MM.1S (cell line): ENCODE results near the gene NELFB.

Source experiments
- DNase-seq: peaks from one replicate; pipeline ENCODE4 v3.0.0-alpha.2; 2015
- H2AFZ ChIP-seq: fragments of 300-600 bp; sonication (generic); 2 replicates; pipeline ENCODE4 v1.6.0; 2016; ENCODE audit warnings: antibody characterized with exemption, low read length
- H3F3A ChIP-seq: fragments of 300-600 bp; sonication (generic); 2 replicates; pipeline ENCODE4 v1.6.1; 2016; ENCODE audit warnings: mild to moderate bottlenecking, antibody characterized with exemption, low read length, moderate library complexity, mixed read lengths; ENCODE audit not compliant: insufficient read depth
- H3K27ac ChIP-seq: fragments of 300-600 bp; sonication (generic); 2 replicates; pipeline ENCODE4 v1.5.1; 2016; ENCODE audit warnings: mild to moderate bottlenecking, low read length
- H3K27me3 ChIP-seq: fragments of 300-600 bp; sonication (generic); replicated peaks from 2 replicates; pipeline ENCODE4 v1.6.0; 2016; ENCODE audit warnings: low read length; ENCODE audit not compliant: insufficient read depth
- H3K36me3 ChIP-seq: fragments of 300-600 bp; sonication (generic); replicated peaks from 2 replicates; pipeline ENCODE4 v1.6.1; 2016; ENCODE audit warnings: mild to moderate bottlenecking, low read length, mixed read lengths; ENCODE audit not compliant: insufficient read depth
- H3K4me1 ChIP-seq: fragments of 300-600 bp; sonication (generic); 2 replicates; pipeline ENCODE4 v1.6.1; 2016; ENCODE audit warnings: low read length, mixed read lengths
- H3K4me2 ChIP-seq: fragments of 300-600 bp; sonication (generic); 2 replicates; pipeline ENCODE4 v1.6.0; 2016; ENCODE audit warnings: low read depth, low read length
- H3K4me3 ChIP-seq: fragments of 300-600 bp; sonication (generic); 2 replicates; pipeline ENCODE4 v1.5.1; 2016; ENCODE audit warnings: low read length, mixed read lengths
- H3K79me2 ChIP-seq: fragments of 300-600 bp; sonication (generic); 2 replicates; pipeline ENCODE4 v1.6.1; 2016; ENCODE audit warnings: mixed run types, low read length, mixed read lengths
- H3K9ac ChIP-seq: fragments of 300-600 bp; sonication (generic); 2 replicates; pipeline ENCODE4 v1.6.1; 2016; ENCODE audit warnings: low read length, mixed read lengths
- H3K9me2 ChIP-seq: fragments of 300-600 bp; sonication (generic); replicated peaks from 2 replicates; pipeline ENCODE4 v1.6.1; 2016; ENCODE audit warnings: mild to moderate bottlenecking, low read length, mixed read lengths; ENCODE audit not compliant: insufficient read depth
- H3K9me3 ChIP-seq: fragments of 300-600 bp; sonication (generic); replicated peaks from 2 replicates; pipeline ENCODE4 v1.6.1; 2016; ENCODE audit warnings: mild to moderate bottlenecking, low read length, mixed read lengths; ENCODE audit not compliant: insufficient read depth
- H4K20me1 ChIP-seq: fragments of 300-600 bp; sonication (generic); 2 replicates; pipeline ENCODE4 v1.6.1; 2016; ENCODE audit warnings: mild to moderate bottlenecking, low read length, moderate library complexity, mixed read lengths; ENCODE audit not compliant: insufficient read depth
- EZH2 ChIP-seq: fragments of 300-600 bp; sonication (generic); optimal IDR thresholded peaks from 2 replicates; pipeline ENCODE3; 2017; ENCODE audit warnings: low read depth, mild to moderate bottlenecking, antibody characterized with exemption, low read length, mixed read lengths
- EZH2phosphoT487 ChIP-seq: fragments of 300-600 bp; sonication (generic); IDR thresholded peaks from 2 replicates; pipeline ENCODE4 v1.6.1; 2018; ENCODE audit warnings: antibody characterized with exemption, low read length
- TF ChIP-seq, protein P1 (sequence below): fragments of 300-600 bp; sonication (generic); IDR thresholded peaks from 2 replicates; pipeline ENCODE4 v1.5.1; 2016; ENCODE audit warnings: antibody characterized with exemption, low read length, mixed read lengths

NELFB gene

DNA sequence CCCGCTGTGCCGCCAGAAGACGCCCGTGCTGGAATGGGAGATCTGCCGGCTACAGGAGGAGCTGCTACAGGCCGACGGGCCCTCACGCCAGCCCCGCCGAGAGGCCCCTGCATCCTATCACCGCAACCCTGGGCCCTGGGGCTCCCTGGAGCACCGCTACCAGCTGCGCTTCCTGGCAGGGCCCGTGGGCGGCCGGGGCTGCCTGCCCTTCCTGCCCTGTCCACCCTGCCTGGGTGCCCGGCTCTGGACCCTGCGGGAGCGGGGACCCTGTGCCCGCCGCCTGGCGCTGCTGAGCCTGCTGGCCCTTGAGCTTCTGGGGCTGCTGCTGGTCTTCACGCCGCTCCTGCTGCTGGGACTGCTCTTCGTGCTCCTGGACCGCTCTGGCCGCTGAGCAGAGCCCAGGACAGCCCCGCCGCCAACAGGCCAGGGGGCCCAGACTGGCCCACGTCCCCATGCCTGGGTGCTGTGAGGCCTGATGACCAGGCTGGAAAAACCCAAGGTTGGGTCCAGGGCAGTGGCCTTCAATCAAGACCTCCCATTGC, 36.8 kb upstream of the NELFB start:
- TF ChIP-seq EZH2 (no peak), EZH2phosphoT487 (no peak)
- TF ChIP-seq, protein P1, sequence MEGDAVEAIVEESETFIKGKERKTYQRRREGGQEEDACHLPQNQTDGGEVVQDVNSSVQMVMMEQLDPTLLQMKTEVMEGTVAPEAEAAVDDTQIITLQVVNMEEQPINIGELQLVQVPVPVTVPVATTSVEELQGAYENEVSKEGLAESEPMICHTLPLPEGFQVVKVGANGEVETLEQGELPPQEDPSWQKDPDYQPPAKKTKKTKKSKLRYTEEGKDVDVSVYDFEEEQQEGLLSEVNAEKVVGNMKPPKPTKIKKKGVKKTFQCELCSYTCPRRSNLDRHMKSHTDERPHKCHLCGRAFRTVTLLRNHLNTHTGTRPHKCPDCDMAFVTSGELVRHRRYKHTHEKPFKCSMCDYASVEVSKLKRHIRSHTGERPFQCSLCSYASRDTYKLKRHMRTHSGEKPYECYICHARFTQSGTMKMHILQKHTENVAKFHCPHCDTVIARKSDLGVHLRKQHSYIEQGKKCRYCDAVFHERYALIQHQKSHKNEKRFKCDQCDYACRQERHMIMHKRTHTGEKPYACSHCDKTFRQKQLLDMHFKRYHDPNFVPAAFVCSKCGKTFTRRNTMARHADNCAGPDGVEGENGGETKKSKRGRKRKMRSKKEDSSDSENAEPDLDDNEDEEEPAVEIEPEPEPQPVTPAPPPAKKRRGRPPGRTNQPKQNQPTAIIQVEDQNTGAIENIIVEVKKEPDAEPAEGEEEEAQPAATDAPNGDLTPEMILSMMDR, result no peak
- H3K27me3 ChIP-seq, result no peaks in the 10 kb centered on the region
- H2AFZ ChIP-seq, result no peak overlapping the region
- no peak overlapping the region for H3K27ac ChIP-seq
- H3K4me3 ChIP-seq, result no peak overlapping the region
- no peaks in the 10 kb centered on the region for H3K79me2 ChIP-seq
- H3F3A ChIP-seq, result no peaks in the 10 kb centered on the region; the same call in 1 of the 2 replicates
- H3K9ac ChIP-seq, result no peak overlapping the region
- no peaks in the 10 kb centered on the region for H3K9me3 ChIP-seq
- no peaks in the 10 kb centered on the region for H3K36me3 ChIP-seq
- H3K4me2 ChIP-seq, result no peak overlapping the region
- DNase-seq, result no peak
- no peaks in the 10 kb centered on the region for H3K9me2 ChIP-seq
- no peaks in the 10 kb centered on the region for H4K20me1 ChIP-seq
- H3K4me1 ChIP-seq, result no peaks in the 10 kb centered on the region

DNA sequence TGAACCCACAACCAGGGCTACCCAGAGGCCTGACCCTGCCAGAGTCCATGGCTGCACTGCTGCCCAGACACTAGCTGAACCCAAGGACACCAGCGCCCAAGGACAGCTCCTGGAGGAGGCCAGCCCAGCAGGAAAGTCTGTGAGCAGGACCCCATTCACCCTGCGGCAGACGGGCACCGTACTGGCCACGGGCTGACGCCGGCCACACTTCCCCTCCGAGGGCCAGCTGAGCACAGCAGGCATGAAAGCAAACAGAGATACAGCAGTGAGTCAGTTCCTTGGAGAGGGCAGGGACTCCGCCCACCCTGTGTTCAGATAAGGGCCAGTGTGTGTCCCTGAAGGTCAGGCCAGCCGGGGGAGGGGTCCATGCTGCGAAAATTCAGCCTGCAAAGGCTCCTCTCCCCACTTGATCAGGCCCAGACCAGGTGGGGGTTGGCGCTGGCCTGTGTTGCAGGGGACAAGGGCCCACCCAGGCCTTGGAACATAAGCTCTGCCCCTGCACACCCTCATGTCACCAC, 36.3 kb upstream of the NELFB start:
- no peak overlapping the region for H3K27ac ChIP-seq

DNA sequence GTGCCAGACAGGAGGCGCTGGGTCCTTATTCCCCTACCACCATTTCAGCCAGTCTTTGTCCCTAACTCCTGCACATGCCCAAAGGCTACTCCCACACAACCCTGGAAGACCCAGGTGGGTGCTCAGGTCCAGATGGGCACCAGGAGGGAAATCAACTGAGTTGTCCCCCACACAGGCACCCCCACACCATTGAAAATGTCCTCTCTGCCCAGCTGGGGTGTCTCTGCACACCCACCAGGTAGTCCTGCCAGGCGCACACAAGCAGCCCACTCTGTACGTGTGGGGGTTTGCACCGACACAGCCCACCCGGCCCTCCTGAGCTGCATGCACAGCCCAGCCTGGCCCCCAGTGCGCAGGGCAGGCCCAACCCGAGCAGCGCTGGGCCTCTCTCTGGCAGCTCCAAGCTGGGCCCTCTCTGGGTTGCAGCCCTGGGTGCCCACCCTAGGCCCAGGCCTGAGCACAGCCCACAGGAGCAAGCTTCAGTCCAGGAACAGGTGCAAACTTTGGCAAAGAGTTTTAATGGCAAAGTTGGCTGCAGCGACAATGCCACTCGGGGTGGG, 35.3 kb upstream of the NELFB start:
- Histone ChIP-seq H3K27me3 (no peaks in the 10 kb centered on the region), H2AFZ (no peak overlapping the region), H3K79me2 (no peaks in the 10 kb centered on the region), H3K4me2 (no peak overlapping the region), H3F3A (no peaks in the 10 kb centered on the region; the same call in 1 of the 2 replicates), H3K9ac (no peak overlapping the region), H3K9me3 (no peaks in the 10 kb centered on the region), H3K36me3 (no peaks in the 10 kb centered on the region), H3K27ac (no peak overlapping the region), H3K9me2 (no peaks in the 10 kb centered on the region), H3K4me3 (no peak overlapping the region), H4K20me1 (no peaks in the 10 kb centered on the region), H3K4me1 (peaks cover 7% of the 10 kb centered on the region; the same call in 1 of the 2 replicates)
- TF ChIP-seq, protein P1, result no peak
- no peak for DNase-seq

More for the DNA sequence above, 36.3 kb upstream of the NELFB start:
- Histone ChIP-seq H3K4me3 (no peak overlapping the region), H3K79me2 (no peaks in the 10 kb centered on the region), H3K4me1 (no peaks in the 10 kb centered on the region), H3K9ac (no peak overlapping the region), H3K36me3 (no peaks in the 10 kb centered on the region), H2AFZ (no peak overlapping the region), H3F3A (no peaks in the 10 kb centered on the region; the same call in 1 of the 2 replicates), H3K9me2 (no peaks in the 10 kb centered on the region), H4K20me1 (no peaks in the 10 kb centered on the region), H3K27me3 (no peaks in the 10 kb centered on the region), H3K9me3 (no peaks in the 10 kb centered on the region), H3K4me2 (no peak overlapping the region)
- TF ChIP-seq EZH2phosphoT487 (no peak), EZH2 (no peak)
- TF ChIP-seq, protein P1, result no peak
- no peak for DNase-seq
